DOHH2 (cell line): ENCODE measurements around the gene NEGR1.

Experiments
- EZH2phosphoT487 ChIP-seq: fragments of 200-600 bp; sonication (generic); IDR thresholded peaks from 2 replicates; pipeline ENCODE4 v1.6.1; 2017; ENCODE audit warnings: borderline replicate concordance, mild to moderate bottlenecking, antibody characterized with exemption, low read length, moderate library complexity, mixed read lengths
- TF ChIP-seq, protein P1 (sequence below): fragments of 200-600 bp; sonication (generic); IDR thresholded peaks from one replicate; pipeline ENCODE4 v1.5.1; 2014; ENCODE audit warnings: antibody characterized with exemption, mild to moderate bottlenecking, low read depth, low read length; ENCODE audit not compliant: poor library complexity, severe bottlenecking

DNA sequence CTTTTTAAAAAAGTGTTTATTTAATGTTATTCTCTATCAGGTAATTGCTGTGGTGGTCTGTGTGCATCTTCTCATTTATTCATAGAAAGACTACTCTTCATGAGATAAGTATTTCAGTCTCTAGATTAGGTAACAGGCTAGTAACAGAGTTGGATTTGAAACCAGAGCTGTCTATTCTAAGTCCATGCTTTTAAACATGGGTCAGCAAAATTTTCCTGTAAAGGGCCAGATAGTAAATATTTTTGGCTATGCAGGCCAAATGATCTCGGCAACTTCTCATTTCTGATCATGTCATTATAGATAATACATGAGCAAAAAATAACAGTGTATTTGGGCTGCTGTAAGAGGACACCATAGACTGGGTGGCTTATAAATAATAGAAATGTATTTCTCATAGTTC lies 715.9 kb downstream of the NEGR1 start:
- TF ChIP-seq, protein P1, sequence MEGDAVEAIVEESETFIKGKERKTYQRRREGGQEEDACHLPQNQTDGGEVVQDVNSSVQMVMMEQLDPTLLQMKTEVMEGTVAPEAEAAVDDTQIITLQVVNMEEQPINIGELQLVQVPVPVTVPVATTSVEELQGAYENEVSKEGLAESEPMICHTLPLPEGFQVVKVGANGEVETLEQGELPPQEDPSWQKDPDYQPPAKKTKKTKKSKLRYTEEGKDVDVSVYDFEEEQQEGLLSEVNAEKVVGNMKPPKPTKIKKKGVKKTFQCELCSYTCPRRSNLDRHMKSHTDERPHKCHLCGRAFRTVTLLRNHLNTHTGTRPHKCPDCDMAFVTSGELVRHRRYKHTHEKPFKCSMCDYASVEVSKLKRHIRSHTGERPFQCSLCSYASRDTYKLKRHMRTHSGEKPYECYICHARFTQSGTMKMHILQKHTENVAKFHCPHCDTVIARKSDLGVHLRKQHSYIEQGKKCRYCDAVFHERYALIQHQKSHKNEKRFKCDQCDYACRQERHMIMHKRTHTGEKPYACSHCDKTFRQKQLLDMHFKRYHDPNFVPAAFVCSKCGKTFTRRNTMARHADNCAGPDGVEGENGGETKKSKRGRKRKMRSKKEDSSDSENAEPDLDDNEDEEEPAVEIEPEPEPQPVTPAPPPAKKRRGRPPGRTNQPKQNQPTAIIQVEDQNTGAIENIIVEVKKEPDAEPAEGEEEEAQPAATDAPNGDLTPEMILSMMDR = no peak
- no peak for TF ChIP-seq EZH2phosphoT487
